ENCODE measurements around the gene PAK4.

DNA sequence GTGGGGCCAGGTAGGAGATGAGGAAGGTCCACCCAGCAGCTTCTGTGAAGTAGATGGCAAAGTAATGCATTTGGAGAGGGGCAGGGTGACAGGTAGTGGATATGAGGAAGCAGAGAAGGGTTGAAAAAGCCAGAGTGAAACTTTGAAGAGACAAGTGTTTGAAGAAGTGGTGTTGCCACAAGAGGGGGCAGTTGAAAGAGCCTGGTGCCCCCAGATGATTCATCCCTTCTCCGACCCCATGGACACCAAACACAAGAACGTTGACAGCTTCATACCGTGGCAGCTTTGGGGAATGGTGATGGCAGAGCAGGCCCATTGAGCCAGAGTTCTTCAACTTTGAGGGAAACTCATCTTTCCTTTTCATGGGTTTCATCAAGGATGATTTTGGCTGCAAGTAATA lies 99.3 kb downstream of the PAK4 start:
- TF ChIP-seq, protein P1, sequence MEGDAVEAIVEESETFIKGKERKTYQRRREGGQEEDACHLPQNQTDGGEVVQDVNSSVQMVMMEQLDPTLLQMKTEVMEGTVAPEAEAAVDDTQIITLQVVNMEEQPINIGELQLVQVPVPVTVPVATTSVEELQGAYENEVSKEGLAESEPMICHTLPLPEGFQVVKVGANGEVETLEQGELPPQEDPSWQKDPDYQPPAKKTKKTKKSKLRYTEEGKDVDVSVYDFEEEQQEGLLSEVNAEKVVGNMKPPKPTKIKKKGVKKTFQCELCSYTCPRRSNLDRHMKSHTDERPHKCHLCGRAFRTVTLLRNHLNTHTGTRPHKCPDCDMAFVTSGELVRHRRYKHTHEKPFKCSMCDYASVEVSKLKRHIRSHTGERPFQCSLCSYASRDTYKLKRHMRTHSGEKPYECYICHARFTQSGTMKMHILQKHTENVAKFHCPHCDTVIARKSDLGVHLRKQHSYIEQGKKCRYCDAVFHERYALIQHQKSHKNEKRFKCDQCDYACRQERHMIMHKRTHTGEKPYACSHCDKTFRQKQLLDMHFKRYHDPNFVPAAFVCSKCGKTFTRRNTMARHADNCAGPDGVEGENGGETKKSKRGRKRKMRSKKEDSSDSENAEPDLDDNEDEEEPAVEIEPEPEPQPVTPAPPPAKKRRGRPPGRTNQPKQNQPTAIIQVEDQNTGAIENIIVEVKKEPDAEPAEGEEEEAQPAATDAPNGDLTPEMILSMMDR (IDR thresholded peaks at IDR 0.05 in 2 of 3, conservative IDR thresholded peaks at IDR 0.05 in 1 of 3; ENCODE audit: borderline replicate concordance in 1 of 3, insufficient read depth in 1 of 3, low read depth in 2 of 3, low read length in 2 of 3), result no peak
- TF ChIP-seq TCF7L2 (IDR thresholded peaks at IDR 0.05; ENCODE audit: borderline replicate concordance, extremely low read depth, insufficient read depth, insufficient read length), result no peak
- TF ChIP-seq EZH2phosphoT487 (IDR thresholded peaks at IDR 0.05; ENCODE audit: borderline replicate concordance), result no peak
- TF ChIP-seq POLR2A (IDR thresholded peaks at IDR 0.05; ENCODE audit: borderline replicate concordance, extremely low read depth, insufficient read depth, insufficient read length), result no peak
- no peak for TF ChIP-seq CBX3 (IDR thresholded peaks at IDR 0.05; ENCODE audit: low read depth)
- TF ChIP-seq CEBPB (IDR thresholded peaks at IDR 0.05; ENCODE audit: low read depth), result no peak
- TF ChIP-seq RAD21 (IDR thresholded peaks at IDR 0.05; ENCODE audit: low read depth), result 0 out of 2 replicates have a peak, but pooled peaks have one; percentile 25
- TF ChIP-seq JUND (IDR thresholded peaks at IDR 0.05), result no peak
- TF ChIP-seq EGR1 (IDR thresholded peaks at IDR 0.05; ENCODE audit: low read depth), result no peak
